B cell (primary cell): ENCODE measurements around the gene ZMYM2. TPM values are rescaled to one million over a fixed set of nuclear protein-coding genes. Genes with fewer than 3 reads are reported as not detected.

Source experiments
- ATAC-seq: fragments of 200-7000 bp; cut with Tn5 transposase; one replicate; pipeline ENCODE4 v1.10.0; 2021; ENCODE audit warnings: low read depth, mild to moderate bottlenecking, moderate number of reproducible peaks, moderate library complexity
- CTCF ChIA-PET: fragments of 350-600 bp; sonication (Branson Sonifier 250); formaldehyde crosslinking; loops from one replicate; lab custom pipeline; 2021; ENCODE audit warnings: antibody characterized with exemption, inconsistent platforms; lab: Charles Lee
- POLR2A ChIA-PET: fragments of 350-600 bp; sonication (Branson Sonifier 250); formaldehyde crosslinking; loops from one replicate; lab custom pipeline; 2021; ENCODE audit warnings: antibody characterized with exemption; lab: Charles Lee
- DNase-seq: peaks from one replicate; pipeline ENCODE4 v3.0.0; 2013
- H2AFZ ChIP-seq: 2 replicates; pipeline ENCODE4 v1.6.1; 2012; ENCODE audit warnings: mild to moderate bottlenecking, low read depth, low read length; ENCODE audit not compliant: insufficient read depth, poor library complexity, severe bottlenecking
- H3K27ac ChIP-seq, 2 donors: 1 replicate in 1 of 2; 2 replicates in 1 of 2; pipeline ENCODE4 v1.5.1; 2012 to 2013; ENCODE audit warnings: low read length in 2 of 2, mild to moderate bottlenecking in 2 of 2, moderate library complexity in 1 of 2
- H3K27me3 ChIP-seq, 4 experiments: fragments of 200-600 bp in 1 of 4; sonication (generic) in 1 of 4; replicated peaks in 1 of 4; 1 replicate in 2 of 4; 2 replicates in 2 of 4; pipeline versions ENCODE4 v1.6.1 to v1.7.0; 2013 to 2016; ENCODE audit warnings: low read length in 3 of 4, mild to moderate bottlenecking in 2 of 4, mixed read lengths in 1 of 4, moderate library complexity in 1 of 4; ENCODE audit not compliant: insufficient read depth in 4 of 4, control insufficient read depth in 3 of 4; ENCODE audit errors: control extremely low read depth in 1 of 4
- H3K36me3 ChIP-seq, 2 experiments: replicated peaks in 1 of 2; 1 replicate in 1 of 2; 2 replicates in 1 of 2; pipeline versions ENCODE4 v1.6.1 to v1.7.1; 2013; ENCODE audit warnings: low read length in 1 of 2; ENCODE audit not compliant: insufficient read depth in 2 of 2, control insufficient read depth in 1 of 2; ENCODE audit errors: control extremely low read depth in 1 of 2, extremely low read depth in 1 of 2
- H3K4me1 ChIP-seq, 2 donors: fragments of 200-600 bp in 1 of 2; sonication (generic) in 1 of 2; 1 replicate in 1 of 2; 2 replicates in 1 of 2; pipeline versions ENCODE4 v1.5.1 to v1.6.1; 2013 to 2017; ENCODE audit warnings: low read length in 2 of 2; ENCODE audit not compliant: control insufficient read depth in 2 of 2, insufficient read depth in 2 of 2
- H3K4me2 ChIP-seq: replicated peaks from 2 replicates; pipeline ENCODE3; 2012; ENCODE audit warnings: mild to moderate bottlenecking, low read depth, low read length; ENCODE audit not compliant: poor library complexity, severe bottlenecking
- H3K4me3 ChIP-seq, 5 experiments: fragments of 200-600 bp in 1 of 5; sonication (generic) in 1 of 5; 1 replicate in 3 of 5; 2 replicates in 2 of 5; pipeline versions ENCODE4 v1.5.1 to v1.7.0; 2011 to 2016; ENCODE audit warnings: low read length in 4 of 5, mild to moderate bottlenecking in 4 of 5, low read depth in 2 of 5, control low read depth in 1 of 5, moderate library complexity in 1 of 5; ENCODE audit not compliant: insufficient read depth in 1 of 5; ENCODE audit errors: control extremely low read depth in 1 of 5, extremely low read depth in 1 of 5
- H3K79me2 ChIP-seq: fragments of 200-600 bp; sonication (generic); one replicate; pipeline ENCODE4 v1.6.0; 2016; ENCODE audit warnings: low read length; ENCODE audit not compliant: control insufficient read depth, insufficient read depth
- H3K9ac ChIP-seq: fragments of 200-600 bp; sonication (generic); 2 replicates; pipeline ENCODE4 v1.6.1; 2017; ENCODE audit warnings: mild to moderate bottlenecking, low read length, moderate library complexity
- H3K9me3 ChIP-seq, 3 donors: one replicate each; pipeline versions ENCODE4 v1.6.1 to v1.7.1; 2013; ENCODE audit warnings: low read length in 2 of 3; ENCODE audit not compliant: control insufficient read depth in 2 of 3, insufficient read depth in 1 of 3; ENCODE audit errors: control extremely low read depth in 1 of 3
- H4K20me1 ChIP-seq: 2 replicates; pipeline ENCODE4 v1.6.0; 2012; ENCODE audit warnings: mild to moderate bottlenecking, low read length; ENCODE audit not compliant: insufficient read depth, control insufficient read depth, poor library complexity, severe bottlenecking
- H3K27ac Mint-ChIP-seq: one replicate; pipeline ENCODE4 v1.8.0; 2021; ENCODE audit warnings: mixed read lengths
- H3K27me3 Mint-ChIP-seq: one replicate; pipeline ENCODE4 v1.8.0; 2021; ENCODE audit warnings: mixed read lengths
- H3K4me1 Mint-ChIP-seq: one replicate; pipeline ENCODE4 v1.8.0; 2021; ENCODE audit warnings: mixed read lengths
- H3K4me3 Mint-ChIP-seq: one replicate; pipeline ENCODE4 v1.8.0; 2021; ENCODE audit warnings: mixed read lengths
- H3K9me3 Mint-ChIP-seq: one replicate; pipeline ENCODE4 v1.8.0; 2022; ENCODE audit warnings: mixed read lengths; ENCODE audit not compliant: insufficient read depth
- CTCF ChIP-seq: fragments of 200-600 bp; IDR thresholded peaks from one replicate; pipeline ENCODE4 v1.8.0; 2022; ENCODE audit warnings: antibody characterized with exemption, mild to moderate bottlenecking
- EZH2 ChIP-seq: IDR thresholded peaks from 2 replicates; pipeline ENCODE4 v1.6.1; 2012; ENCODE audit warnings: borderline replicate concordance, low read depth, mild to moderate bottlenecking, moderate library complexity, low read length; ENCODE audit not compliant: insufficient read depth, poor library complexity, severe bottlenecking
- WGBS: methylation state at CpG from one replicate; pipeline ENCODE4 v1.1.5; 2013; ENCODE audit warnings: missing lambda C conversion rate; ENCODE audit not compliant: insufficient coverage; 5-methylcytosine and 5-hydroxymethylcytosine counted together
- intact Hi-C: fragments of 100-400 bp; cut with micrococcal nuclease; formaldehyde crosslinking; loops from one replicate; pipeline ENCODE4 v1.10.0; 2022
- polyA plus RNA-seq: library from polyadenylated mRNA; depleted of rRNA; stranded (reverse); fragments of >200 nt; gene quantifications from 2 replicates; pipeline ENCODE4 v1.2.3, GENCODE V29; 2012
- total RNA-seq, 2 donors: library from RNA; stranded (reverse); fragments of 120-200 nt in 1 of 2; gene quantifications; 1 replicate in 1 of 2; 2 replicates in 1 of 2; pipeline versions ENCODE4 v1.2.3 to v1.2.4, GENCODE V29; 2013 to 2022

Gene ZMYM2
- total and polyA plus RNA-seq, 2 donors (not counting 1 experiment from before 2014, with no cell fraction given), result 21.7 to 131 TPM

- Histone ChIP-seq H4K20me1 (no peaks in the 10 kb centered on the region), H3K4me2 (no peak overlapping the region), H3K9me3 (no peaks in the 10 kb centered on the region), H3K79me2 (no peaks in the 10 kb centered on the region), H3K4me1 (peaks cover 0 to 8% of the 10 kb centered on the region in 2 donors), H3K27me3 (no peaks in the 10 kb centered on the region), H3K4me3 (no peak overlapping the region), H3K27ac (no peak overlapping the region), H3K9ac (no peak overlapping the region), H2AFZ (no peak overlapping the region), H3K36me3 (peaks cover 14 to 30% of the 10 kb centered on the region in 2 experiments)
- no peak for DNase-seq
- intact Hi-C loops, result no loop called here
- ChIA-PET CTCF (no interaction called here), POLR2A (no interaction called here)
- no peak overlapping the region for H3K27ac Mint-ChIP-seq
- no peaks in the 10 kb centered on the region for H3K9me3 Mint-ChIP-seq
- no peak overlapping the region for H3K4me3 Mint-ChIP-seq
- no peak for TF ChIP-seq CTCF
- TF ChIP-seq EZH2, result no peak
- ATAC-seq, result no peak
- peaks cover 10% of the 10 kb centered on the region for H3K4me1 Mint-ChIP-seq
- no peaks in the 10 kb centered on the region for H3K27me3 Mint-ChIP-seq
- WGBS, result no CpG with 5 or more reads among the region's 2 CpGs
Measured at GRCh38 chr13:20053891-20054290, 95.4 kb downstream of the ZMYM2 start.

GRCh38 chr13:20054586-20054985 lies 96.1 kb downstream of the ZMYM2 start:
- TF ChIP-seq CTCF, result no peak
- no peak for TF ChIP-seq EZH2
- intact Hi-C loops, result no loop called here
- no peaks in the 10 kb centered on the region for H3K79me2 ChIP-seq
- CTCF ChIA-PET, result interaction anchor here (0.6 kb wide), 1 partner anchor 99 kb away, joined by 3 read pairs; no protein-coding TSS in a partner anchor
- Mint-ChIP-seq H3K4me3 (no peak overlapping the region), H3K27ac (no peak overlapping the region), H3K4me1 (peaks cover 4% of the 10 kb centered on the region), H3K9me3 (no peaks in the 10 kb centered on the region), H3K27me3 (no peaks in the 10 kb centered on the region)
- WGBS, result 100% methylated on average over 2 of the region's 2 CpGs
- DNase-seq, result no peak
- H3K27ac ChIP-seq, result no peak overlapping the region
- H3K9me3 ChIP-seq, result no peaks in the 10 kb centered on the region
- no peak overlapping the region for H2AFZ ChIP-seq
- no peak overlapping the region for H3K4me2 ChIP-seq
- ATAC-seq, result no peak
- no peaks in the 10 kb centered on the region for H3K27me3 ChIP-seq
- no peak overlapping the region for H3K9ac ChIP-seq
- H3K4me3 ChIP-seq, result no peak overlapping the region
- POLR2A ChIA-PET, result no interaction called here
- H3K36me3 ChIP-seq, result peaks cover 14 to 36% of the 10 kb centered on the region in 2 experiments
- no peaks in the 10 kb centered on the region for H4K20me1 ChIP-seq
- peaks cover 0 to 1% of the 10 kb centered on the region in 2 donors for H3K4me1 ChIP-seq
